Measurements from ENCODE around the gene COMMD2. TPM values are rescaled to one million over a fixed set of nuclear protein-coding genes. Genes with fewer than 3 reads are reported as not detected.

The COMMD2 gene
- total and polyA plus RNA-seq, 2 of the 4 experiments (the other 2 are of a cell fraction) = 23.6 to 46.1 TPM

- H3K14ac ChIP-seq (replicated peaks; ENCODE audit: low read depth, low read length) = no peak overlapping the region
- dilution Hi-C loops (cut with HindIII; ENCODE audit: low sequenced_read_pairs, unreplicated experiment) (loop anchor here (25.0 kb wide), 1 partner anchor 225 kb away; no protein-coding TSS in a partner anchor), in situ Hi-C loops (cut with MboI; ENCODE audit: low sequenced_read_pairs) (no loop called here), intact Hi-C loops (cut with micrococcal nuclease) (no loop called here)
- H3K27me3 ChIP-seq (ENCODE audit: control insufficient read depth, insufficient read depth, low read length) = no peaks in the 10 kb centered on the region
- no peak overlapping the region for H2AK9ac ChIP-seq (replicated peaks; ENCODE audit: low read depth, low read length, poor library complexity)
- no peak overlapping the region for H3K56ac ChIP-seq (ENCODE audit: extremely low read depth, insufficient read depth, low read length)
- H3K23ac ChIP-seq (ENCODE audit: low read depth, low read length) = no peak overlapping the region
- no peak overlapping the region for H3K4me2 ChIP-seq (ENCODE audit: low read depth, low read length)
- H3K9me1 ChIP-seq (ENCODE audit: insufficient read depth, low read length) = no peaks in the 10 kb centered on the region
- H4K8ac ChIP-seq (ENCODE audit: low read depth in 2 of 2, low read length in 2 of 2) = no peak overlapping the region
- H3K18ac ChIP-seq (ENCODE audit: low read depth, low read length) = no peak overlapping the region
- no peak overlapping the region for H2BK15ac ChIP-seq (ENCODE audit: low read depth, low read length)
- no peak overlapping the region for H3K27ac ChIP-seq (ENCODE audit: insufficient read depth, low read length)
- DNase-seq (no peak), ATAC-seq (ENCODE audit: low read depth) (no peak)
- H3K4me3 ChIP-seq (ENCODE audit: insufficient read depth, low read depth, low read length) = no peak overlapping the region
- BruUV-seq (replicated peaks) = no TSS peak
- no peak overlapping the region for H3K4ac ChIP-seq (ENCODE audit: low read depth, low read length)
- ChIA-PET POLR2A (ENCODE audit: unreplicated experiment) (interaction anchor here (0.5 kb wide), 1 partner anchor 226 kb away, joined by 4 read pairs; no protein-coding TSS in a partner anchor), CTCF (no interaction called here)
- no peak overlapping the region for H2BK120ac ChIP-seq (ENCODE audit: low read depth, low read length)
- H3K9ac ChIP-seq (ENCODE audit: low read depth, low read length) = no peak overlapping the region
- no peaks in the 10 kb centered on the region for H3K9me3 ChIP-seq (ENCODE audit: control insufficient read depth, insufficient read depth, low read length)
- peaks cover 2 to 3% of the 10 kb centered on the region in 2 experiments; a peak in 2 of 4 replicates for H3K79me1 ChIP-seq (ENCODE audit: low read depth in 1 of 2, low read length in 2 of 2)
- peaks cover 4% of the 10 kb centered on the region for H3K4me1 ChIP-seq (ENCODE audit: control insufficient read depth, insufficient read depth, low read length)
- H2AFZ ChIP-seq (replicated peaks; ENCODE audit: low read length, poor library complexity) = no peak overlapping the region
- H3K36me3 ChIP-seq (ENCODE audit: control insufficient read depth, insufficient read depth, low read length) = peaks cover 3% of the 10 kb centered on the region
- H2AK5ac ChIP-seq (ENCODE audit: low read depth, low read length) = no peak overlapping the region
- H4K20me1 ChIP-seq (ENCODE audit: insufficient read depth, low read length) = no peaks in the 10 kb centered on the region
- H2BK5ac ChIP-seq (ENCODE audit: low read depth, low read length, poor library complexity, severe bottlenecking) = no peak overlapping the region
- no peak overlapping the region for H2BK20ac ChIP-seq (ENCODE audit: low read depth, low read length)
- no peak overlapping the region for H4K5ac ChIP-seq (ENCODE audit: low read depth, low read length)
- H4K91ac ChIP-seq (ENCODE audit: insufficient read depth, low read depth, low read length) = no peak overlapping the region
- no peak for TF ChIP-seq USF2 (IDR thresholded peaks at IDR 0.05; ENCODE audit: low read depth, low read length)
- TF ChIP-seq MAFK (IDR thresholded peaks at IDR 0.05; ENCODE audit: low read depth, low read length) = no peak
- TF ChIP-seq CHD1 (IDR thresholded peaks at IDR 0.05; ENCODE audit: low read depth, low read length) = no peak
- no peak for TF ChIP-seq MXI1 (IDR thresholded peaks at IDR 0.05; ENCODE audit: borderline replicate concordance, low read depth, low read length)
These were observed 15.4 kb downstream of the COMMD2 start for GRCh38 chr3:149736953-149737205.

All from IMR-90 (cell line).